Fibroblast of skin of scalp (primary cell): ENCODE data around the gene EVC.
A peak's percentile ranks its signal among the peaks of the same experiment; 100 is the strongest.
"Not testable (repeated sequence)": the region's sequence is repeated elsewhere in the genome, so short reads cannot be mapped to it uniquely, and the experiment has no call there.

Experiments used
- DNase-seq: peaks from one replicate; pipeline ENCODE4 v3.0.0-alpha.2; 2013

EVC gene

DNA sequence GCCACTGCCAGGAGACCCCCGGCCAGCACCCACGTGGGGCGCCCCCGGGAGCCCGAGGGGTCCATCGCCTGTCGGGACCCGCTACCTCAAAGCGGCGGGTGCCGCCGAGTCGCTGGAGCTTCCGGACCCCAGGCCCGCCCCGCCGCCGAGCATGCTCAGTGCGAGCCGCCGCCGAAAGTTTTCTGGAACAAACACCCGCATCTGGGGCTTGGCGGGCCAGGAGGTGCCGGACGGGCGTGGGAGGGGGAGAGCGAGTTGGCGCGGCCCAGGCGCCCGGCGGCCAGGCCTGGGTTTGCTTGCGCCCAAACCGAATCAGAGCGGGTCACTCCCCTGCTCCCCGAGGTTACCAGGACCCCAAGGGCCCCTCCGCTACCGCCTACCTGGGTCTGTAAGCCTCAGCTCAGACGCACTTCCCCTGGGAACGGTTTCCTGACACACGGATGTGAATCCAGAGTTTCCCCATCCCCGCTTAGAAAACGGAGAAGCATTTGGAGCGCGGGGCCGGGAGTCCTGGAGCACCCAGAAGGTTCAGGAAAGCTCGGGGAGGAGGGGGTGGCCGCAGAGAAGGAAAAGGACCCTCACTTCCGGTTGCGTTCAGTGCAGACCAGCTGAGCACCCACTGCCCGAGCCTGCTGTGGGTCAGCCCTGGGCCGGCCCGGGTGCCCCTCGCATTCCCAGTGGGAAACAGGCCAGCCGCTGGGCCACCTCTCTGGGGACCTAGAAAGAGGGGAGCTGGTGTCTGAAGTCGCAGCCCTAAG lies 2.4 kb upstream of the EVC start, which contains the start of gene EVC2:
Gene EVC2 (minus strand): TSS at position 111 of the 758 bp plus-strand sequence. CDS start 46 bp downstream, at position 65.
- DNase-seq: peak; percentile 63

DNA sequence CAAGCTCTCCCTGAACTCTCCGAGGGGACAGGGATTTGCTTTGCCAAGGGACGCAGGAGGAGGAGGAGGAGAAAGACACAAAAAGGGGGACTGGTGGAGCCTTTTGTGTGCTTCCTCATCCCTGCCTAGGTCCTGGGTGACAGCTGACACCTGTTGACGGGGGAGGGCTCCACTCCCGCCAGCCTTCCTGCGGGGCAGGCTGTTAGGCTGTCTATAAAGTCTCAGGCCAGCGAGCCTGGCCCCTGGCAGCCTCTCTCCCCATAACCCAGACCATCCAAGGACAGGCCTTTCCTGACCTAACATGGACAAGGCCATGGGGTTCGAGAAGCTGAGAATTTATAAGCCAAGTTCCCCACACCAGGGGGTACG lies 1.8 kb upstream of the EVC start:
- no peak for DNase-seq

DNA sequence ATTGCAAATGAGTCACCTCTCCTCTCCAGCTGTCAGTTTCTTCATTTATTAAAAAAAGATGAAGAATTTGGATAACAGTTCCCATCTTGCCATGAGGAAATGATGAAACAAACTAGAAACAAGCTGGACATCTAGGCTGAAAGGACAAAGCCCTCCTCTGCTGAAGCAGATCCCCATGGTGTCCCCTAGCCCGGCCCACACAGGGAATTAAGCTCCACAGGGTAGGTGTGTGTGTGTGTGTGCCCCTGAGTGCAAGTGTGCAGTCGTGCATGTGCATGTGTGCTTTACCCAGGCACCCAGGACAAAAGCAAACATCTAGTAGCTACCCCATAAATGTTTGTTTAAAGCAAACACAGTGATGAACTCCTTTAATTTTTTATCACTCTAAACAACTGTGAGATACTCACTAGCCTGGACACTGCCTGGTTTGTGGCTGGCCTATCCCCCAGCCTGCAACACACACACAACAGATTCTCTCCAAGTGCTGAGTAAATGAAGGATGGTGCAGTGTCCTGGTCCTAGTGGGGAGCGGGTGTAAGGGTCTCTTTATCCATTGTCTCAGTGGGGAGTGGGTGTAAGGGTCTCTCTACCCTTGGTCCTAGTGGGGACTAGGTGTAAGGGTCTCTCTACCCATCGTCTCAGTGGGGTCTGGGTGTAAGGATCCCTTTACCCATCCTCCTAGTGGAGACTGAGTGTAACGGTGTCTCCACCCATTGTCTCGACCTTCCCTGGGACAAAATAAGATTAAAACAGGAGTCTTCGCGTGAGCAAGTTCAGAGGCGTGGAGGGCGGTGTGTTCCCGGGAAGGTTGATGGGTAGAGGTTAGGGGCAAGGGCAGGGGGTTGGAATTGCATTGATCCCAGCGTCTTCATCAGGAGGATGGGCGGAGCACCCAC lies 688 bp upstream of the EVC start:
- peak; percentile 68 for DNase-seq

DNA sequence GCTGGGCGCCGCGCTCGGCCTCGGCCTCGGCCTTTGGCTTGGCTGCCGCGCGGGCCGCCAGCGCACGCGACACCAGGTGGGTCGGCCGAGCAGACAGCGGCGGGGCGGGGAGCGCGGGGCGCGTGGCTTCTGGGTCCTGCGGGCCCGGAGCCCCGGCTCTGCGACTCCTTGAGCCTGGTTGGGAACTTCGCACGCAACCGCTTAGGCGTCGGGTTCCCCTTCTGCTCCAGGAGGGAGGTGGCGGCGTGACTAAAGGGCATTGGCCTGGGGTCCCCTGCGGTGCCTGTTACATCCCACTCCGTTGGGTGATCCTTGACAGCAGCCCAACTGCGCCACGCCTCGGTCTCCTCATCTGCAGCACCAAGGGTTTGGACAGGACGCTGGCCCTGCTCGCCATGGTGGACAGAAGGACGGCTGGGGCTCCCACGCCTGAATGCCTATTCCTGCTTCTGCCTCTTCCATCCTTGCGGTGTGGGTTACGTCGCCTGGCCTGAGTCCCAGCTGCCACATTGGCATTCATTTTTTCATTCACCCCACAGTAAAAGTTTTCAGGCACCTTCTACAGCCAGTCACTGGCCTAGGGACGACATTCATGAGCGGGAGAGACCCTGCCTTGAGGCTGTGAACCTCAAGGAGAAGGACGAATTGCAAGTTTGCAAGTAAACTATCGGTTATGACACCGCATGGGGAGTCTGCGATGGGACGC lies 631 bp downstream of the EVC start:
- DNase-seq: peak; percentile 62

DNA sequence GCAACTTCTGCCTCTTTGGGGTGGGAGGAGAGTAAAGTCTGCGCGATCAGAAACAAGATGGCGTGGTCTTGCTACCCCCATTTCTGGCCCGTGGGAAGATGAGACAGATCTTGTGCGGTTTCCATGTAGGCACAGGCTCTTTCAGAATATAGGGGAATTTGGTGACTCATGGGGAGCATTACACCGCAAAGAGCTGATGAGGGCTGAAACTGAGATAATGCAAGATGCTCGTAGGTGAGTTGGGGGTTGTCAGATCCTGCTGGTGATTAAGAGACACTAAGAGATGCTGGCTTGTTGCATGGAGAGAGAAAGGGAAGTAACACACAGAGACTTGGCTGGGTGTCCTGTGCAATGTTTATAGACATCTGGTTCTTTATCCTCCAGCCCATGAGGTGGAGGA lies 1.5 kb downstream of the EVC start:
- DNase-seq: peak; percentile 44

DNA sequence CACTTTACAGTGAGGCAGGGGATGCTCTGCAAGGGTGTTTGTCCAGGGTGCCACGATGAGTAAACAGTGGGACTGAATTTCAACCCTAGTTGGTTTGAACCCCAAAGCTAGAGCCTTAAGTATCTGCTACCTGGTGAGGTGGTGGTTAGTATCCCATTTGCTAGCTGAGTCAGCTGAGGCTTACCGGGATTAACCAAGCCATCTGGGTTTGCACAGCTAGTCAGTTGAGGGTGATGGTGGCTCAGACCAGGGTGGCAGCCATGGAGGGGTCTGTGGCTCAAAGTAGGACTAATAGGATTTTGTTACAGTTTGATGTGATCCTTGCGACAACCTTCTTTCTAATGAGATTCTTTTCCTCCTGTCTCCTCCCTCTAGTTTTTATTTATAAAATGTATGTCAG lies 1.9 kb downstream of the EVC start:
- no peak for DNase-seq

DNA sequence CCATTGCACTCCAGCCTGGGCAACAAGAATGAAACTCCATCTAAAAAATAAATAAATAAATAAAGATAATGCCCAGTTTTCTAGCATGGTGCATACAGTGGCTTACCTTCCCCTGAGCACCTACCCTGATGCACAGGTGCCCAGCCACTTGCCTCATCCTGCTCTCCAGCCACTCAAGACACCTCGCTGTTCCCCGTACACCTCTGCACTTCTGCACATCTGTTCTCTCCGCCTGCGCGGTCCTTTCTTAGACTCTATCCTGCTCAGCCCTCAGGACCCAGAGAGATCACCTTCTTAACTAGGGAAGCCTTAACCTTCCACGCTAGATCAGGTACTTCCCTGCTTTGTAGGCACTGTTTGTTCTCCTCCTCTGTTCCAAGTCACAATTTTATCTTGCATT lies 2.9 kb downstream of the EVC start:
- no peak for DNase-seq

DNA sequence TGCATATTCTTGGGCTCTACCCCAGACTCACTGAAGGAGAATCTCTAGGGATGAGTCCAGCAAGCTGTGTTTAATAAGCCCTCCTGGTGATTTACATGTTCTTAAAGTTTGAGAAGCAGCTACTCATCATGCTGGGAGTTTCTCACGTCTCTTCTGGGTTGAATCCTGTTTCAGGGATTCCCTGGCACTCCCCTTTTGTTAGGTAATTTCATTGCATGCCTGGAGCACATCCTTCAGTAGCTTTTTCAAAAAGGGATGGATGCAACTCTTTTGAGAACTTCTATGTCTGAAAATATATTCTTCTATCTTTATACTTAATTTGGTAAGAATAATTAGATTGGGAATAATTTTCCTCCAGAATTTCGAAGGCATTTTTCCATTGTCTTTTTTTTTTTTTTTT lies 4.4 kb downstream of the EVC start:
- no peak for DNase-seq

DNA sequence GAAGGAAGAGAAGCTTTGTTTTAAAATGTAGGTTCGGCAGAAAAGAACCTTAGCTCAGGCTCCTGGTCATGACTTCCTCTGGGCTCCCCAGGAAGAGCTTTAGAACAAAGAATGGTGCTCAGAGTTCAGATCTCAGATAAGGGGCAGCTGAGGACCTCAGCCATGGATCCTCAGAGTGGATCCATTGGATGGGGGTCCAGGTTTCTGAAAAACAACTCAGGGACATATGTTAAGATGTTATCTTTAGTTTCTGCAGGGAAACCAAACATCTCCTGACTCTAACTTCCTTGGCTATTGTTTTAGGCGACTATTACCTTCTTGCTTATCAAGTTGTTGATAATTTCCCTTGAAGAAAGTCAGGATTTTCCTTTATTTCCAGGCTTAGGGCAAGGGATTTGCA lies 5.4 kb downstream of the EVC start:
- no peak for DNase-seq

DNA sequence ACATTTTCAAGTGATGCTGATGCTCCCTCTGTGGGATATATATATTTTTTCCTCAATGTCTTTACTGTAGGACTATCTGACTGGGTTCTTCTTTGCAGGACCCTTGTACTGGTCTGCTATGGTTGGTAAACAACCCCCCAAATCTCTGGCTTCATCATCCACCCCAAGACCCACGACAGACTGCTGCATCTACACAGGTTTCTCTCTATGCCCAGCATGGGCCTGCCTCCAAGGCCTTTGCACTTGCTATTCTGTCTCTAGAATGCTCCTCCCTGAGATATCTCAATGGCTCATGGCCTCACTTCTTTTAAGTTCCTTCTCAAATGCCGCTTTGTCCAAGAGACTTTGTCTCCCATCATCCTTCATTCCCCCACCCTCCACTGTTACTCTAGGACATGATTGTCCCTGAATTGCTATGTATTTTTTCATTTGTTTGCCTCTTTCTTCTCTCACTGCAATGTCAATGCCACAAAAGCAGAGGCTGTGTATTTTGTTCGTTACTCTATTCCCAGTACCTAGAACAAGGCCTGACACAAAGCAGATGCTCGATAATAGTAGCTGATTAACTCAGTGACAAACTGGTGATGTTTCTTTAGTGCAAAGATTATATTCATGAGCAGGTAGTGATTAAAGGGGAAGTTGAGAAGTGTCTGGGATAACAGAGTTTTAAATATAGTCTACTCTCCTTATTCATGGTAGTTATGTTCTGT lies 6.6 kb downstream of the EVC start:
- no peak for DNase-seq

DNA sequence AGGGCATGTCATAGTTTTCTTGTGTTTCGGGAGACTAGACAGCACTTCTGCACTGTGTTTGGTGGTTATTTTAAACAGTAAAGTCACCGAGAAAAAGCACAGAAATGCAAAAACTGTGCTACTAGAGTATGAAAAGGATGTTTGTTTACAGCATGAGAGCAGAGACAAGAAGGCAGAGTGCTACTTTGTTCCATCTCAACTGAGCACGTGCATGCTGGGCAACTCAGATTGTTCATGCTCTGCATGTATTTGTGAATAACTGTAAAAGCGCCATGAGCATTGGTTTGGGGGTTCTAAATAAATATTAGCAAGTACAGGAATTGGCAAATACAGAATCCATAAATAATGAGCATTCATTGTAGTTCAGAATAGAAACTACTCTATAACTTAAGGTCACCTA lies 7.4 kb downstream of the EVC start:
- DNase-seq: no peak

DNA sequence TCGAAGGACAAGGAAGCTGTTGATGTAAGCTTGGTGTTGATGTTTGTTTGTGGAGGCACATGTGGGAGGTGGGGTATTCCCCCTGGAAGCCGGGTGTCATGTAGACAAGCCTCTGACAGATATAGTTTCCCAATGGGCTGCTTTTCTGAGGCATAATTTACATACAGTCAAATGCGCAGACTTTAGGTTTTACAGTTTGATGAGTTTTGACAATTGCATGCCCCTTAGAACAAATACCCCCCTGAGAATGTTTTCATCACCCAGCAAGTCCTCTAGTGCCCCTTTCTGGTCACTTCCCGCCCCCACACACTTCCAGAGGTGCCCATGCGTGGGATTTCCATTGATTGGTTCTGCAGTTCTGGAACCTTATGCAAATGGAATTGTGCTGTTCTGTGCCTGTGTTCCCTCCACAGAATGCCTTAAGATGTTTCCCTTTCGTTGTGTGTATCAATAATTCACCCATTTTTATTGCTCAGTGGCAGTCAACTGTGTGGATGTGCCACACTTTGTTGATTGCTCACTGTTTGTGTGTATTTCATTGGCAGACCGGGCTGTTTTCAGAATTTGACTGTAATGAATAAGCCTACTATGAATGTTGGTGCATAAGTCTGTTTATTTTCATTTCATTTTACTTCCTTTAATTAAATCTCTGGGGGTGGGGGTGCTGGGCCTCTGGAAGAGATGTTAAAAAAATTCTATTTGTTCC lies 8.5 kb downstream of the EVC start:
- DNase-seq: no peak

DNA sequence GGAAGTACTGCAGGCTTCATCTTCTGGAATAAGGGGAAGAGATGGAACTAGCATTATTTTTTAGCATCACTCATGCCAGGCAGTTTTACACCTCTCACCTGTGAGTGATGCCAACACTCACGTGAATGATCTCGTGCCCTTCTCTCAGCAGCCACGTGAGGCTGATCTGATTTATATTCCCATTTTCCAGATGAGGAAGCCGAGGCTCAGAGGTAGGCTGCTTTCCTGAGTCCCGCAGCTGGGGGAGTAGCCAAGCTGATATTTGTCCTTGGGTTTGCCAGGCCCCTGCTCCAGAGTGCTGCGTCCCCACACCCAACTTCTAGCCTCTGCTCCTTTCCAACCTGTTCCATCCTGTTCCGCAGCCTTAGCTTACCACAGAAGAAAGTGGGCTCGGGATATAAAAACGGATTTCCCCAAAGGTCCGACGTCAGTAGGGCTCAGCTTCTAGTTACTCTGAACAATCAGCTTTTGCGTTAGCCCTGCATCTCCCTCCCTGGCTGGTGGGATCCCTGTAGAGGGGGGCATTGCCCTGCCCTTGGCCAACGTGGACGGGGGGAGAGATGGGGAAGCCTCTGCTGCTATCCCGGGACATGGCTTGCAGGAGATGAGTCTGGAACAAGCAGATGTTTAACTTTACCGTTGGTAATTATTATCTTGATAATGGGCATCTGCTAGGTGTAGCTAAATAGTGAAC lies 9.3 kb downstream of the EVC start:
- no peak for DNase-seq

DNA sequence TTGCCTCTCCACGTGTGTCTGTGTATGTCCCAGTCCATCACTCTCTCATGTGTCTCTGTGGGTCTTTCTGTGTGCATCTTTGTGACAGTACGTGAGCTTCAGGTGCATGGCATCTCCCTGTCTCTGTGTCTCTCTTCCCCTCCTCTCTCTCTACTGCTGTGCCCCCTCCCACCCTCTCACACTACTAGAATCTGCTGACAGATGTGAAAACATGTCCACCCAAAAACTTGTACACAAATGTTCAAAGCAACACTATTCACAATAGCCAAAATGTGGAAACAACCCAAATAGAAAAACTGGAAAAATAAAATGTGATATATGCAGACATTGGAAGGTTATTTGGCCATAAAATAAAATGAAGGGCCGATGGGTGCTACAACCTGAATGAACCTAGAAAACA lies 10.0 kb downstream of the EVC start:
- DNase-seq: no peak

DNA sequence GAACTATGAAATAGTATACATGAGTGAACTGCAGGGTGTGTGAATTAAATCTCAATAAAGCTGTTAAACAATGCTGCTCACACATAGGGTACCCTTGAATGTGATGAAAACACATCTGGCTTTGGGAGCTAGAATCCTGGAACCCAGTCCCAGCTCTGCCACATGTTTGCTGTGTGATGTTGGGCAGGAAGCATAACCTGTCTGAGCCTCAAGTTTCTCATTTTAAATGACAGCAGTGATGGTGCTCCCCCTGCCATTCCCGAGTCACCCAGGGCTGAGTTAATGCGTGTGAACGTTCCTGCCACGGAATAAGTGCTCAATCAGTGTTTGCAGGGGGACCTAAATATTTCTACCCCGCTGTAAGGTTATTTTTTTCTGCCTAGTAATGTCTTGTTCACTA lies 10.9 kb downstream of the EVC start:
- DNase-seq: no peak

DNA sequence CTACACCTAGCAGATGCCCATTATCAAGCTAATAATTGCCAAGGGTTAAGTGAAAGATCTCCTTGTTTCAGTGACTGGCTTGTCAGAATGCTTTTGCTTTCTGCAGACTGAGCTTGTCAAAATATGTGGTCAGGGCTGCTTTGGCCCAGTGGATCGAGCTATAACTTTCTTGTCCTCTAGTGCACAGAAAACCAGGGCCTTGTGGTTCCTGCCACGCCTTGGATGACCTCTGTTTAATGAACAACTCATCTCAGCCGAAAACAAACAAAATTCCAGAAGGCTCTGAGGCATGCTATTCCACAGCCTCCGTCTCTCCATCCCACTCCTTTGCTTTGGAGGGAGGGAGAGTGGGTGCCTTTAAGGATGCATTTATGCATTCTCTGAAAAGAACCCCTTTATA lies 11.3 kb downstream of the EVC start:
- DNase-seq: no peak

DNA sequence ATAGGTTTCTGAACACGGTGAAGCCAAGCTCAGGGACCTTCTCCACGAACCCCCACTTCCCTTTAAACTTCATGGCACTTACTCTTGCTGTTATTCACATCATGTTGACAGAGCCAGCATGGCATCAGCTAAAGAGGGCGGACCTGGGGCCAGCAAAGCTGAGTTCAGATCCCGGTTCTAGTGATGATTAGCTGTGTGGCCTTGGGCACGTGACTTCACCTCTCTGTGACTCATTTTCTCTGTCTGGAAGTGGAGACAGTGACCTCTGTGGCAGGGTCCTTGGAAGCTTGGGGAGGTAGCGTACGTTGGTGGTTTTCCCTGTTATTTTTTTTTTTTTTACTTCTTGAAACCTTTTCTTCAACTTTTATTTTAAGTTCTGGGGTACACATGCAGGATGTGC lies 13.4 kb downstream of the EVC start:
- DNase-seq: no peak

DNA sequence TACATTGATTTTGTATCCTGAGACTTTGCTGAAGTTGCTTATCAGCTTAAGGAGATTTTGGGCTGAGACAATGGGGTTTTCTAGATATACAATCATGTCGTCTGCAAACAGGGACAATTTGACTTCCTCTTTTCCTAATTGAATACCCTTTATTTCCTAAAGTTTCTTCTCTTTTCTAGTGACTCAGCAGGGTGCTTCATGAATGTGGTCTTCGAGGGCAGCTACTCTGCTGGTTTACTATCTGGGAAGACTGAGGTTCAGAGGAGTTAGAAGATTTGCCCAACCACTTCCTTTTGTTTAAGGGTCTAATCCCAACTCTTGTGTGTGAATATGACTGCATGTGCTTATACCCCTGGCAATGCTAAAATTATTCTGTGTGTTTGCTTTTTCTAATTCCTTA lies 17.4 kb downstream of the EVC start:
- not testable (repeated sequence) for DNase-seq

DNA sequence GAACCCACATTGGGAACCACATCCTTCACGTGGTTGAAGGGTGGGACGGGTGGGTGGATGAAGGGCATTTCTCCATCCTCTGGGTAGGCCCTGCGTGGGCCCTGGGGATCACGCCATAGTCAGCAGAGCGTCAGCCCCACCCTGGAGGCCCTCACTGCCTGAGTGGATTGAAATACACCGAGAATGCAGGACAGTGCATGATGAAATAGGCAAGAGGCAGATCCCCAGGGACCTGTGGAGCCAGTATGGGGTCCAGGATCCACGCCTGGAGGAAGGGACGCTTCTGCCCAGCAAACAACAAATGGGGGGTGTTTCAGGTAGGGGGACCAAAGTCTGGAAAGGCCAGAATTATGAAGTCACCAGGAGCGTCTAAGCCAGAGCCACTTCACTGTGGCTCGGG lies 19.4 kb downstream of the EVC start:
- DNase-seq: no peak

DNA sequence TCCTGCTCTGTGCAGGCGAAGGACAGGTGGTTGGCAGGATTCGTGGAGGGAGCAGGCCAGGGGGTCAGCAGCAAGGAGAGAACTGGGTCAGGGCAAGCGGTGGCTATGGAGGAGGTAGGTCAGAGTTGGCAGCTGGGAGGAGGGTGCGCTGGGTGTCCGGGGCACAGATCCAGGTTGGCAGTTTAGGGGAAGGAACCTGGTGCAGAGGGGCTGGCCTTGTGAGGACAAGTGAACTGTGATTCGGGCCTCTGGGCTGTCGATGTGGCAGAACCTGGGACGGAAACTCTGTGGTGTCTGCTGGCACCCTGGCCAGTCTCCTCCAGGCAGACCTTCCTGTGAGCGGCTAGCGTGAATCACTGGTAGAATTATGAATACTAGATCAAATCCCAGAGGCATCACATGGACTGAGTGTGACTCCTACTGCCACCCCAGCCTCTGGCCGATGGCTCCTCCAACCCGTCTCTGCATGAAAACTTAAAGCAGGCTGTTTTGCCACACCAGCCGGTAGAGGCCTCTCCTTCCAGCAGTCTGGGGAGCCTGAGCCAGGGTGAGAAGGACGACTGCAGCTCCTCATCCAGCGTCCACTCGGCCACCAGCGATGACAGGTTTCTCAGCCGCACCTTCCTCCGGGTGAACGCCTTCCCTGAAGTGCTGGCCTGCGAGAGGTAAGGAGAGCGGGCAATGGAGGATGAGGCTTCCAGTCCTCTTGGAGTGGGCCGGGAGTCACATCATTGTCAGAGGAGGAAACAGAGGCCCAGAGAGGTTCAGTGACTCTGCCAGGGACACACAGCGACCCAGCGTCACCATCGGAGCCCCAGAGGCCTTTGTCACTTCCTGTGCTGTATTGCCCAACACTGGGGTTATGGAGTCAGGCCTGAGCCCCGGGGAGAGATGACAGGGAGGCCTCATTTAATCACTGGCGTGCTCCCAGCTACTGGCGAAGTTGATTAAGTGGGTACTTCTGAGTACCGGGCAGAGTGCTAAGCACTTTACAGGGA lies 20.3 kb downstream of the EVC start:
- no peak for DNase-seq
